Erythroblast (primary cell): Measurements from ENCODE around the gene KRTAP13-4.

ENCODE experiments used
- GATA1 ChIP-seq: IDR thresholded peaks from 2 replicates; pipeline ENCODE4 v1.6.1; 2011; ENCODE audit warnings: low read depth, mild to moderate bottlenecking, control low read depth, low read length, moderate library complexity
- POLR2A ChIP-seq: IDR thresholded peaks from 2 replicates; pipeline ENCODE4 v1.6.1; 2011; ENCODE audit warnings: mild to moderate bottlenecking, low read length

DNA sequence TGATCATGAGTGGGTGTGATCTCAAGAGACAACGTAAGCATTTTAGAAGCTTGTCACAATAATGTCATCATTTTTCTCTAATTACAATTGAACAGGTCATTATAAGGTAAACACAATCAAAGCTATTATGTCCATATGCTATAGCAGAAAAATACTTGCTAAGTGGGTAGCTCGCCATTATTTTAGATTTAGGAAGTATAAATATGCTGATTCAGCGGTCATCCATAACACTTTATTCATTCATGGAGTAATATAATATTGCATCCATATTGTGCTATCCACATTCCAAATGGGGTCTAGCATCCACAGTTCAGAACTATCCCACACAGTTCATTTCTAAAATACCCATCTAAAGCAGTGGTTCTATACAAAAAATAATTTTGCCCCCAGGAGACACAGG is 18.5 kb downstream of the KRTAP13-4 start:
- TF ChIP-seq POLR2A (no peak), GATA1 (no peak)
